GM12891 (cell line): Measurements from ENCODE around the gene ADGRE2.
A peak's percentile ranks its signal among the peaks of the same experiment; 100 is the strongest.
"Not testable (repeated sequence)": the region's sequence is repeated elsewhere in the genome, so short reads cannot be mapped to it uniquely, and the experiment has no call there.

Source experiments
- DNase-seq: peaks from one replicate; pipeline ENCODE4 v3.0.0; 2011; ENCODE audit warnings: low spot score; ENCODE audit not compliant: insufficient read length
- FAIRE-seq: peaks from 2 replicates; lab custom pipeline; 2011; peaks lifted over from hg19 to GRCh38; lab: Jason Lieb, UNC
- PAX5 ChIP-seq: IDR thresholded peaks from 2 replicates; pipeline ENCODE4 v1.6.1; 2011; ENCODE audit warnings: low read length, moderate library complexity, mild to moderate bottlenecking; ENCODE audit not compliant: insufficient read depth, severe bottlenecking
- POLR2A ChIP-seq: IDR thresholded peaks from 2 replicates; pipeline ENCODE4 v1.6.1; 2011; ENCODE audit warnings: low read depth, low read length, control low read depth
- POLR2AphosphoS5 ChIP-seq: IDR thresholded peaks from 2 replicates; pipeline ENCODE4 v1.6.1; 2011; ENCODE audit warnings: low read depth, low read length, control low read depth
- POU2F2 ChIP-seq: IDR thresholded peaks from 2 replicates; pipeline ENCODE4 v1.6.1; 2011; ENCODE audit warnings: low read depth, mild to moderate bottlenecking, control low read depth, low read length, moderate library complexity
- SPI1 ChIP-seq: IDR thresholded peaks from 2 replicates; pipeline ENCODE4 v1.6.1; 2011; ENCODE audit warnings: low read depth, low read length, control low read depth
- TAF1 ChIP-seq: IDR thresholded peaks from 2 replicates; pipeline ENCODE4 v1.6.1; 2011; ENCODE audit warnings: low read depth, low read length, control low read depth

Gene ADGRE2

GRCh38 chr19:14796021-14796420 is 17.7 kb upstream of the ADGRE2 start:
- no peak for FAIRE-seq
- TF ChIP-seq SPI1 (no peak), POLR2A (no peak), TAF1 (no peak), POLR2AphosphoS5 (no peak), POU2F2 (no peak), PAX5 (no peak)

DNA sequence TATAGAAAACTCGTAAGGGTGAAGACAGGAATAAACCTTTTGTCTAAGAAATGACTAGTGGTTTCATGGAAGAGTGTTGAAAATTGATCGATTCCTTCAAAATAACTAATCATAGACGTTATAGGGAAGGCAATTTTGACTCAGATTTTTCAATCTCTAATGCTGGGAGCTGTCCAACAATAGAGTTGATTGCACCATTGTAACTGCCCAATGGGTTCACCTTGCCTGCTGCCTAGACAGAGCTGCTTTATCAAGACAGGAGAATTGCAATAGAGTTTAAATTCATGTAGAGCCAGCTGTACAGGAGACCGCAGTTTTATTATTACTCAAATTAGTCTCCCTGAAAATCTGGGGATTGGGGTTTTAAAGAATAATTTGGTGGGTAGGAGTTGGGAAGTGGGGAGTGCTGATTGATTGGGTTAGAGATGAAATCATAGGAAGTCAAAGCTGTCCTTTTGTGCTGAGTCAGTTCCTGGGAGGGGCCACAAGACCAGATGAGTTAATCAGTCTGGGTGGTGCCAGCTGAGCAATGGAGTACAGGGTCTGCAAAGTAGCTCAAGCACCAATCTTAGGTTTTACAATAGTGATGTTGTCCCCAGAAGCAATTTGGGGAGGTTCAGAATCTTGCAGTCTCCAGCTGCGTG is 16.8 kb upstream of the ADGRE2 start:
- no peak for FAIRE-seq
- no peak for DNase-seq
- TF ChIP-seq PAX5 (no peak), POLR2A (no peak), SPI1 (no peak), POLR2AphosphoS5 (no peak), POU2F2 (no peak), TAF1 (no peak)

More at GRCh38 chr19:14796021-14796420, 17.7 kb upstream of the ADGRE2 start:
- no peak for DNase-seq

GRCh38 chr19:14792250-14792649 is 13.9 kb upstream of the ADGRE2 start:
- not testable (repeated sequence) for DNase-seq, FAIRE-seq

DNA sequence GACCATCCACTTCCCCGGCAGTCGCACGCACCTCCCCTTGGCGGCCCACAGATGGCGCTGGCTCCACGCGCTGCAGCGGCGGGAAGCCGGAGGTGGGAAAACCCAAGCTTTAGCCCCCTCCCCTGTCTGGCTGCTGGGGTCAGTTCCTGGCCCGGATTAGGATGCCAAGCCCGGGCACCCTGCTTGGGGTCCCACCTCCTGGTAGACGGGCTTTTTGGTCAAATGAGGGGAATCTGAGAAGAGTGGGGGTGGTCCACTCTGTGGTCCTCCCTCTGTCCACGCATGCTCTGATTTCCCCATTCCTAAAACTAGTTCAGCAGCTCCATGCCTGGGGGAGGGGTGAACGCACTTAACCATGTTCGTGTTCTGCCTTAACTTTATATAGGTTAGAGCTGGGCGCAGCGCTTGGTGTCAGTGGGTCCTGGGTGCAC is 8.1 kb upstream of the ADGRE2 start:
- peak; percentile 60 for FAIRE-seq
- no peak for TF ChIP-seq POU2F2
- TF ChIP-seq PAX5 = no peak
- no peak for TF ChIP-seq POLR2AphosphoS5
- no peak for TF ChIP-seq TAF1
- DNase-seq = peak; percentile 32

- not testable (repeated sequence) for DNase-seq
- TF ChIP-seq SPI1 = 0 out of 2 replicates have a peak, but pooled peaks have one; percentile 21
- FAIRE-seq = peak; percentile 85
Measured at GRCh38 chr19:14785102-14785793, 6.9 kb upstream of the ADGRE2 start.

- FAIRE-seq (peak; percentile 95), DNase-seq (peak; percentile 33)
Measured at GRCh38 chr19:14784730-14785101, 6.4 kb upstream of the ADGRE2 start.

DNA sequence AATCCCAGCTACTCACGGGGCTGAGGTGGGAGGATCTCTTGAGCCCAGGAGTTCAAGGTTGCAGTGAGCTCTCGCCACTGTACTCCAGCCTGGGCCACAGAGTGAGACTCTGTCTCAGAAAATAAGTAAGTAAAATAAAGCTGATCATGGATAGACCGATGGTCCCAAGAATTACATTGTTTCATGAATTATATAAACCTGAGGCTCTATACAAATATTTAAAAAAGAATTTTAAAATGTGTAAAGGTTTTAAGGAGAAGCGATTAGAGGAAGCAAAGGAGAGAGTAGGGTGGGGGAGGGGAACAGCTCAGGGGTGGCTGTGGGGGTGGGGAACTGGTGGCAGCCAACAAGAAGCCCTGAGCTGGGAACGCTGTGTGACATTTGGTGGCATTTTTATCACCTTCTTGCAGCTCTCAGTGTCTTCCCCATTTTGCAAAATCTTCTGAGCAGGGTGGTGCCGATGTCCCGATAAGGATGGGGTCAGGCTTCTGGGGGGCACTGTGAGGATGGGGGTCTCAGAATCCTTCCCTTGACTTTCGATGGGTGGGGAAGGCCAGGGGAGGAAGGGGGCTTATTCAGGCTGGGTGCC is 5.1 kb upstream of the ADGRE2 start:
- not testable (repeated sequence) for DNase-seq, FAIRE-seq

DNA sequence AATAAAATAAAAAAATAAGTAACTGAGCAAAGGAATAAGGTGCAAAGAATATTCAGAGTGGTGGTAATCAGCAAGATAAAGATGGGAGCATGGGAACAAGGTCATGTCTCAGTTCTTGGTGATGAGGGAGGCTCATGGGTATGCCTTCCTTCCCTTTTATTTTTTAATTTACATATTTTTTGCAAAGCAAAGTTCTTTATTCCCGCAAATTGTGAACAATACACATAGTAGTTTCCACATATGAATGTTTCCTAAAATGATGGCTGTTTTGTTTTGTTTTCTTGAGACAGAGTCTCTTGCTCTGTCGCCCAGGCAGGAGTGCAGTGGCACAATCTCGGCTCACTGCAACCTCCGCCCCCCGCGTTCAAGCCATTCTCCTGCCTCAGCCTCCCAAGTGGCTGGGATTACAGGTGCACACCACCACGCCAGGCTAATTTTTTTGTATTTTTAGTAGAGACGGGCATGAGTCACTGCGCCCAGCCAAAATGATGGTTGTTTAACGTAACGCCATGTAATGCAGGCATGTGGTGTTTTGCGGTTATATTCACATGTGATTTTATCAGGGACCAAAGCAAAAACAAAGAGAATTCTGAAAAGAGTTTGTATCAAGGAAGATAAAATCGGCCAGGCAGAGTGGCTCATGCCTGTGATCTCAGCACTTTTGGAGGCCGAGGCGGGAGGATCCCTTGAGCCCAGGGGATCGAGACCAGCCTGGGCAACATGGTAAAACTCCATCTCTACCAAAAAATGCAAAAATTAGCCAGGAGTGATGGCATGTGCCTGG is 4.5 kb upstream of the ADGRE2 start:
- FAIRE-seq = no peak
- DNase-seq = no peak
- TF ChIP-seq SPI1 = no peak
- no peak for TF ChIP-seq POLR2A
- TF ChIP-seq POU2F2 = no peak
- TF ChIP-seq TAF1 = no peak
- no peak for TF ChIP-seq POLR2AphosphoS5
- TF ChIP-seq PAX5 = no peak

- FAIRE-seq = not testable (repeated sequence)
Measured at GRCh38 chr19:14781713-14782536, 3.6 kb upstream of the ADGRE2 start.

GRCh38 chr19:14780622-14781225 is 2.4 kb upstream of the ADGRE2 start:
- FAIRE-seq = peak; percentile 68
- peak; percentile 97 for TF ChIP-seq SPI1
- DNase-seq = not testable (repeated sequence)

More at GRCh38 chr19:14781713-14782536, 3.6 kb upstream of the ADGRE2 start:
- not testable (repeated sequence) for DNase-seq
